OCI-LY1 (cell line): ENCODE measurements around the gene GID8.

Source experiments
- CTCF ChIP-seq: fragments of 200-600 bp; sonication (generic), shearing (Covaris generic); IDR thresholded peaks from 2 replicates; pipeline ENCODE4 v1.5.1; 2017; ENCODE audit warnings: mild to moderate bottlenecking, antibody characterized with exemption, low read length, moderate library complexity, mixed read lengths
- EZH2 ChIP-seq: fragments of 200-600 bp; sonication (generic), shearing (Covaris generic); IDR thresholded peaks from 2 replicates; pipeline ENCODE4 v1.8.0; 2017; ENCODE audit warnings: borderline replicate concordance, mixed run types, mild to moderate bottlenecking, antibody characterized with exemption, low read length, moderate library complexity, mixed read lengths

- TF ChIP-seq CTCF (no peak), EZH2 (no peak)
Observed at GRCh38 chr20:62889871-62890270, 48.1 kb upstream of the GID8 start.
